BE2C (cell line): ENCODE measurements around the gene TMEM11.

Source experiments
- DNase-seq: peaks from one replicate; pipeline ENCODE4 v3.0.0-alpha.2; 2020
- H3K27me3 ChIP-seq: fragments of 250-450 bp; sonication (Bioruptor Pico); 2 replicates; pipeline ENCODE4 v1.5.1; 2020; ENCODE audit warnings: mild to moderate bottlenecking
- H3K36me3 ChIP-seq: fragments of 250-450 bp; sonication (Bioruptor Pico); 2 replicates; pipeline ENCODE4 v1.5.1; 2020; ENCODE audit warnings: mild to moderate bottlenecking
- H3K4me1 ChIP-seq: fragments of 250-450 bp; sonication (Bioruptor Pico); 2 replicates; pipeline ENCODE4 v1.5.1; 2020
- H3K4me3 ChIP-seq: 2 replicates; pipeline ENCODE4 v1.5.1; 2011; ENCODE audit warnings: low read depth, low read length
- H3K9me3 ChIP-seq: fragments of 250-450 bp; sonication (Bioruptor Pico); 2 replicates; pipeline ENCODE4 v1.5.1; 2020
- TF ChIP-seq, protein P1 (sequence below): IDR thresholded peaks from 2 replicates; pipeline ENCODE4 v1.5.1; 2012; ENCODE audit warnings: mild to moderate bottlenecking, low read depth, low read length

The TMEM11 gene

DNA sequence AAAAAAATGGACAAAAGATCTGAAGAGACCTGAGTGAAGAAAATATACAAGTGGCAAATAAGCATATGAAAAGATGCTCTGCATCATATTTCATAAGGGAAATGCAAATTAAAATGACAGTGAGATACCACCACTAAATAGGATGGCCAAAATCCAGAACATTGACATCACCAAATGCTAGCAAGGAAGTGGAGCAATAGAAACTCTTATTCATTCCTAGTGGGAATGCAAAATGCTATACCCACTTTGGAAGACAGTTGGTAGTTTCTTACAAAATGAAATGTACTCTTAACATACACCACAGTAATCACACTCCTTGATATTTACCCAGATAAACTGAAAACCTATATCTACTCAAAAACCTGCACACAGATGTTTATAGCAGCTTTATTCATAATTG, 53.6 kb downstream of the TMEM11 start:
- no peak for DNase-seq
- H3K4me3 ChIP-seq = no peak overlapping the region
- no peaks in the 10 kb centered on the region for H3K4me1 ChIP-seq
- no peaks in the 10 kb centered on the region for H3K9me3 ChIP-seq
- no peaks in the 10 kb centered on the region for H3K27me3 ChIP-seq
- TF ChIP-seq, protein P1, sequence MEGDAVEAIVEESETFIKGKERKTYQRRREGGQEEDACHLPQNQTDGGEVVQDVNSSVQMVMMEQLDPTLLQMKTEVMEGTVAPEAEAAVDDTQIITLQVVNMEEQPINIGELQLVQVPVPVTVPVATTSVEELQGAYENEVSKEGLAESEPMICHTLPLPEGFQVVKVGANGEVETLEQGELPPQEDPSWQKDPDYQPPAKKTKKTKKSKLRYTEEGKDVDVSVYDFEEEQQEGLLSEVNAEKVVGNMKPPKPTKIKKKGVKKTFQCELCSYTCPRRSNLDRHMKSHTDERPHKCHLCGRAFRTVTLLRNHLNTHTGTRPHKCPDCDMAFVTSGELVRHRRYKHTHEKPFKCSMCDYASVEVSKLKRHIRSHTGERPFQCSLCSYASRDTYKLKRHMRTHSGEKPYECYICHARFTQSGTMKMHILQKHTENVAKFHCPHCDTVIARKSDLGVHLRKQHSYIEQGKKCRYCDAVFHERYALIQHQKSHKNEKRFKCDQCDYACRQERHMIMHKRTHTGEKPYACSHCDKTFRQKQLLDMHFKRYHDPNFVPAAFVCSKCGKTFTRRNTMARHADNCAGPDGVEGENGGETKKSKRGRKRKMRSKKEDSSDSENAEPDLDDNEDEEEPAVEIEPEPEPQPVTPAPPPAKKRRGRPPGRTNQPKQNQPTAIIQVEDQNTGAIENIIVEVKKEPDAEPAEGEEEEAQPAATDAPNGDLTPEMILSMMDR = no peak
- H3K36me3 ChIP-seq = no peaks in the 10 kb centered on the region

DNA sequence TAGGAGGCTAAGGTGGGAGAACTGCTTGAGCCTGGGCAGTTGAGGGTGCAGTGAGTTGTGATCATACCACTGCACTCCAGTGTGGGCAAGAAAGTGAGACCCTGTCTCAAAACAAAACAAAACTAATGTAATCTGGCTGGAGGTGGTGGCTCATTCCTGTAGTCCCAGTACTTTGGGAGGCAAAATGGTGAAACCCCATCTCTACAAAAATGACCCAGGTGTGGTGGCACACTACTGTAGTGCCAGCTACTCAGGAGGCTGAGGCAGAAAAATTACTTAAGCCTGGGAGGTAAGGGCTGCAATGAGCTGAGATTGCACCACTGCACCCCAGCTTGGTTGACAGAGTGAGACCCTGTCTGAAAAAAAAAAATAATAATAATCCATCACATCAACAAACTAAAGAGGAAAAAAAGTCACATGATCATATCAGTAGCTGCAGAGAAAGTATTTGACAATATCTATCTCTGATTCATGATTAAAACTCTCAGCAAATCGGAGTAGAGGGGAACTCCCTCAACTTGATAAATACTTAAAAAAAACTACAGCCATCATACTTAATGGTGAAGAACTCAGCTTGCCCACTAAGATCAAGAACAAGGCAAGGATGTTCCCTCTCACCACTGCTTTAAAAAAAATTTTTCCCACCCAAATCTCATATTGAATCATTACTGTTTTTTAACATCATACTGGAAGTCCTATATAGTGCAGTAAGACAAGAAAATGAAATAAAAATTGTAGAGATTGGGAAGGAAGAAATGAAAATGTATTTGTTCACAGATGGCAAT, 56.2 kb downstream of the TMEM11 start:
- Histone ChIP-seq H3K36me3 (no peaks in the 10 kb centered on the region), H3K9me3 (no peaks in the 10 kb centered on the region), H3K27me3 (no peaks in the 10 kb centered on the region), H3K4me1 (no peaks in the 10 kb centered on the region), H3K4me3 (no peak overlapping the region)
- DNase-seq = no peak
- TF ChIP-seq, protein P1 = no peak

DNA sequence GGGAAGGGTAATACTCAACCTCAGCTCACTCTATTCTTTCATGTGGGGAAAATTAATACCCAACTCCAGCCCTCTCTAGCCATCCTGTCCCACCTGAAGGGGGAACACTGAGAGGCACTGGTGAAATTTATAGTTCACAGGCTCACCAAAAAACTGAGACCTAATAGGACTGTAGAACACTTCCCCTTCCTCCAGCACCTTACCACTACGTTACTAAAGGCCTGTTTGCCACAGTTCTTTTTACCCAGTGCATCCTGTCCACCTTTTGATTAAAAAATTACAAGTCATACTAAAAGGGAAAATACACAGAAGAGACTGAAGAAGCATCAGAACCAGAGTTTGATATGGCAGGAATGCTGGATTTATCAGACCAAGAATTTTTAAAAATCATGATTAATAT, 61.2 kb downstream of the TMEM11 start:
- Histone ChIP-seq H3K4me3 (no peak overlapping the region), H3K4me1 (no peaks in the 10 kb centered on the region), H3K36me3 (no peaks in the 10 kb centered on the region), H3K9me3 (no peaks in the 10 kb centered on the region), H3K27me3 (no peaks in the 10 kb centered on the region)
- TF ChIP-seq, protein P1 = no peak
- no peak for DNase-seq

DNA sequence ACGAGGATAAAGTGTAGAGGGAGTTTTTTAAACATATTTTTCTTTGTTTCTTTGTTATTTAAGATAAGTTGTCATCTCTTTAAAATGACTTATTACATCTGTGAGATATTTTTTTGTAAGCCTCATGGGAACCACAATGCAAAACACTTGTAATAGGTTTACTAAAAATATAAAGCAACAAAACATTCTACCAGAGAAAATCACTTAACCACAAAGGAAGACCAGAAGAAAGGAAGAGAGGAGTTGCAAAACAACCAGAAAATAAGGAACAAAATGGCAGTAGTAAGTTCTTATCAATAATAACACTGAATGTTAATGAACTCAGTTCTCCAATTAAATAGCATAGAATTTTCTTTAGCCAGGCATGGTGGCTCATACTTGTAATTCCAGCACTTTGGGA, 64.3 kb downstream of the TMEM11 start:
- Histone ChIP-seq H3K4me3 (no peak overlapping the region), H3K4me1 (no peaks in the 10 kb centered on the region), H3K27me3 (no peaks in the 10 kb centered on the region), H3K36me3 (no peaks in the 10 kb centered on the region), H3K9me3 (no peaks in the 10 kb centered on the region)
- TF ChIP-seq, protein P1 = no peak
- DNase-seq = no peak
